ENCODE results near the gene C4BPA. TPM values are rescaled to one million over a fixed set of nuclear protein-coding genes. Genes with fewer than 3 reads are reported as not detected.

Gene C4BPA
- total RNA-seq, 4 donors from 2014 or later, result under 0.01 to 0.52 TPM; not detected in 2

DNA sequence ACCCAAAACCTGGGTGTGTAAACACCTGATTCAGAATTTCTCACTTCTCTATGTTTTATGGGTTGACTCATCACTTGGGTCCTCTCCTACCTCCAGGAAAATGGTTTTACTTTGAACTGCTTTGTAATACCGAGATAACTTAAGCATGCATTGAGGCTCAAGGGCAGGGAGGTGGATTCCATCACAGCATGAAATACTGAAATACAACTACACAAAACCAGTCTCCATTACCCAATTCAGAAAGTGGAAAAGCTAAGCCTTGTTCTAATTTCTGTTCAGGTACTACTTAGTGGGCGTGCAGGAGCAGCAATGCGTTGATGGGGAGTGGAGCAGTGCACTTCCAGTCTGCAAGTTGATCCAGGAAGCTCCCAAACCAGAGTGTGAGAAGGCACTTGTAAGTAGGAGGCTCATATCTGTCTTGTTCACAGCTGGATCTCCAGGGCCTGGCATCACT lies 6.1 kb upstream of the C4BPA start:
- WGBS, result 89% methylated on average over 3 of the region's 3 CpGs
- Histone ChIP-seq H3K27ac (replicated peaks in 1 of 4) (no peak overlapping the region), H3K9me3 (no peaks in the 10 kb centered on the region), H3K4me1 (no peaks in the 10 kb centered on the region), H3K27me3 (peaks cover 0 to 8% (median 0%) of the 10 kb centered on the region in 4 donors), H3K36me3 (no peaks in the 10 kb centered on the region), H3K4me3 (no peak overlapping the region)
- TF ChIP-seq POLR2A (IDR thresholded peaks at IDR 0.05; ENCODE audit: low read depth), result no peak
- TF ChIP-seq, protein P1, sequence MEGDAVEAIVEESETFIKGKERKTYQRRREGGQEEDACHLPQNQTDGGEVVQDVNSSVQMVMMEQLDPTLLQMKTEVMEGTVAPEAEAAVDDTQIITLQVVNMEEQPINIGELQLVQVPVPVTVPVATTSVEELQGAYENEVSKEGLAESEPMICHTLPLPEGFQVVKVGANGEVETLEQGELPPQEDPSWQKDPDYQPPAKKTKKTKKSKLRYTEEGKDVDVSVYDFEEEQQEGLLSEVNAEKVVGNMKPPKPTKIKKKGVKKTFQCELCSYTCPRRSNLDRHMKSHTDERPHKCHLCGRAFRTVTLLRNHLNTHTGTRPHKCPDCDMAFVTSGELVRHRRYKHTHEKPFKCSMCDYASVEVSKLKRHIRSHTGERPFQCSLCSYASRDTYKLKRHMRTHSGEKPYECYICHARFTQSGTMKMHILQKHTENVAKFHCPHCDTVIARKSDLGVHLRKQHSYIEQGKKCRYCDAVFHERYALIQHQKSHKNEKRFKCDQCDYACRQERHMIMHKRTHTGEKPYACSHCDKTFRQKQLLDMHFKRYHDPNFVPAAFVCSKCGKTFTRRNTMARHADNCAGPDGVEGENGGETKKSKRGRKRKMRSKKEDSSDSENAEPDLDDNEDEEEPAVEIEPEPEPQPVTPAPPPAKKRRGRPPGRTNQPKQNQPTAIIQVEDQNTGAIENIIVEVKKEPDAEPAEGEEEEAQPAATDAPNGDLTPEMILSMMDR (IDR thresholded peaks at IDR 0.05), result no peak
- TF ChIP-seq EP300 (IDR thresholded peaks at IDR 0.05), result no peak
- no peak for TF ChIP-seq POLR2AphosphoS5 (IDR thresholded peaks at IDR 0.05)
- intact Hi-C loops (cut with DNase I), result no loop called here
- no peak for DNase-seq (ENCODE audit: extremely low spot score)

DNA sequence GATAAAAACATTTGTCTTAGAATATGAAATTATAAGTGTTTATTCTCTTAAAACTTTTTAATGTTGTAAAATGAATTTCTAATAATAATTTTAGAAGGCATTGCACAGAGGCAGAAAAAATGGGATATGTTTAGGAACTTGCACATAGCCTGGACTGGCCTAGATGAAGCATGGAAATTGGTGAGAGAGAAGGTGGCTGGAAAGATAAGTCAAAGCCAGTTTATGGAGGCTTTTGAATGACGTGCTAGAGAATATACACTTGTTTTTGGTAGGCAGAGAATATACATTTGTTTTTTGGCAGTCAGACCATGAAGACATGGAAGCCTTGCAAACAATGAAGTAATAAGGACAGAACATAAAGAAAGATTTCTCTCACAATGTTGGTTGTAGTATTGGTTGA lies 2.3 kb upstream of the C4BPA start:
- peaks cover 0 to 12% (median 0%) of the 10 kb centered on the region in 4 donors for H3K27me3 ChIP-seq
- no peaks in the 10 kb centered on the region for H3K9me3 ChIP-seq
- TF ChIP-seq POLR2AphosphoS5 (IDR thresholded peaks at IDR 0.05) (no peak), EP300 (IDR thresholded peaks at IDR 0.05) (no peak), POLR2A (IDR thresholded peaks at IDR 0.05; ENCODE audit: low read depth) (no peak)
- TF ChIP-seq, protein P1 (IDR thresholded peaks at IDR 0.05), result no peak
- no peak for DNase-seq (ENCODE audit: extremely low spot score)
- 76% methylated on average over 1 of the region's 1 CpG for WGBS
- H3K4me1 ChIP-seq, result no peaks in the 10 kb centered on the region
- no peak overlapping the region for H3K4me3 ChIP-seq
- H3K36me3 ChIP-seq, result no peaks in the 10 kb centered on the region
- H3K27ac ChIP-seq (replicated peaks in 1 of 4), result no peak overlapping the region
- intact Hi-C loops (cut with DNase I), result no loop called here

DNA sequence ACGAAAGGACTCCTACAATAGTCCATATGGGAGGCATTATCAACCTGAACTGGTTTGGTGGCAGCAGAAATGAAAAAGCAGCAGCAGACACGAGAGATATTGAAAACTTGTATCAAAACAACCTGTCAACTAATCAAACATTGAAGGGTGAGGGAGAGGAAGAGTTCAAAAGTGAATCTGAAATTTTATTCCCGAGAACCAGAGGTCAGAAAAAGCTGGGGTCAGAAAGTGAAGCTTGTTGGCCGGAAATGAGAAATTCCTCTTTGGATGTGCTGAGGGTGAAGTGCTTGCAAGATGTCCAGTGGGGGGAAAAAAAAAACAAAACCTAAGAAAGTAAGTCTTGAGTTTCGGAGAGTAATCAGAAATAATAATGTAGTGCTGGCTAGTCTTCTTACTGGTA lies 1.9 kb upstream of the C4BPA start:
- Histone ChIP-seq H3K4me1 (no peaks in the 10 kb centered on the region), H3K27ac (replicated peaks in 1 of 4) (no peak overlapping the region), H3K9me3 (no peaks in the 10 kb centered on the region), H3K27me3 (peaks cover 0 to 8% (median 0%) of the 10 kb centered on the region in 4 donors), H3K36me3 (no peaks in the 10 kb centered on the region), H3K4me3 (no peak overlapping the region)
- intact Hi-C loops (cut with DNase I), result no loop called here
- TF ChIP-seq EP300 (IDR thresholded peaks at IDR 0.05), result no peak
- TF ChIP-seq POLR2A (IDR thresholded peaks at IDR 0.05; ENCODE audit: low read depth), result no peak
- no peak for TF ChIP-seq POLR2AphosphoS5 (IDR thresholded peaks at IDR 0.05)
- TF ChIP-seq, protein P1 (IDR thresholded peaks at IDR 0.05), result no peak
- WGBS, result 52% methylated on average over 5 of the region's 5 CpGs
- no peak for DNase-seq (ENCODE audit: extremely low spot score)

DNA sequence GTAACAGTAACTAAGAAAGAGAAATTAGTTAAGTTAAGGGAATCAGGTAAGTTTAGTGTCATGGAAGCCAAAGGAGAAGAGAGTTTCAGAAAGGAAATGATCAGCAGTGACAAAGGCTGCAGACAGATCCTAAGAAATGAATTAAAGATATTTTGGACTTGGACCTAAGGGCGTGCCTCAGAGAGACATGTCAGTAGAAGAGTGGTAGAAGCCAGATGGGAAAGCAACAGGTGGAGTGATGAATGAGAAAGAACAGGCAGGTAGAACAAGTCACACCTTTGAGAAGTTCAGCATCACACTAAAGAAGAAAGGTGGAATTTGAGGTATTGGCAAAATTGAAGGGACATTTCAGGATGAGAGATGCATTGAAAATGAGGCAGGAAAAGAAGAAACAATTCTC lies 1.4 kb upstream of the C4BPA start:
- WGBS, result 79% methylated on average over 1 of the region's 1 CpG
- Histone ChIP-seq H3K9me3 (no peaks in the 10 kb centered on the region), H3K36me3 (no peaks in the 10 kb centered on the region), H3K27me3 (peaks cover 0 to 8% (median 0%) of the 10 kb centered on the region in 4 donors), H3K4me3 (no peak overlapping the region), H3K4me1 (no peaks in the 10 kb centered on the region), H3K27ac (replicated peaks in 1 of 4) (no peak overlapping the region)
- no peak for DNase-seq (ENCODE audit: extremely low spot score)
- no peak for TF ChIP-seq EP300 (IDR thresholded peaks at IDR 0.05)
- no peak for TF ChIP-seq POLR2A (IDR thresholded peaks at IDR 0.05; ENCODE audit: low read depth)
- TF ChIP-seq, protein P1 (IDR thresholded peaks at IDR 0.05), result no peak
- TF ChIP-seq POLR2AphosphoS5 (IDR thresholded peaks at IDR 0.05), result no peak
- intact Hi-C loops (cut with DNase I), result no loop called here

DNA sequence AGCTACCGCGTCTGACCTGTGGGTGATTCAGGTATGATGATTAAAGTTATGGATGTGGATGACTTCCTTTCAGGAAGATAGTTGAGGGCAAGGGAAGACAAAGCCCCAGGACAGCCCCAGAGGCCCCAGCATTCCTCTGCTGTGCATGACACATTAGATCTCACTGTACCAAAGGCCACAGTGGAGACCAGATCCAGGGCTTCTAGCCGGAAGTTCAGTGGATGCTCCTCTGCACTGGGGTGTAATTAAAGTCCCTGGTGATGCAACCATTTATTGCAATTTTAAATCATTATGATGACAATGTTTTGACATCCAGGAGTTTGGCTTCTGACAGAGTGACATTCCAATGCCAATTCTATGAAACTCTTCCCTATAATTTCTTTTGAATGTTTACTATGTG lies 5.0 kb downstream of the C4BPA start:
- DNase-seq (ENCODE audit: extremely low spot score), result no peak
- intact Hi-C loops (cut with DNase I), result no loop called here
- 50% methylated on average over 1 of the region's 3 CpGs for WGBS

More for the DNA sequence above, 5.0 kb downstream of the C4BPA start:
- H3K36me3 ChIP-seq, result no peaks in the 10 kb centered on the region
- H3K27ac ChIP-seq (replicated peaks in 1 of 4), result no peak overlapping the region
- no peak overlapping the region for H3K4me3 ChIP-seq
- no peaks in the 10 kb centered on the region for H3K9me3 ChIP-seq
- H3K27me3 ChIP-seq, result peaks cover 0 to 11% (median 0%) of the 10 kb centered on the region in 4 donors
- TF ChIP-seq POLR2A (IDR thresholded peaks at IDR 0.05; ENCODE audit: low read depth) (no peak), EP300 (IDR thresholded peaks at IDR 0.05) (no peak), POLR2AphosphoS5 (IDR thresholded peaks at IDR 0.05) (no peak)
- TF ChIP-seq, protein P1 (IDR thresholded peaks at IDR 0.05), result no peak
- H3K4me1 ChIP-seq, result no peaks in the 10 kb centered on the region

Measured in esophagus muscularis mucosa (tissue), 4 donors.